BJ (cell line): ENCODE measurements around the gene RFPL4AL1. TPM values are rescaled to one million over a fixed set of nuclear protein-coding genes. Genes with fewer than 3 reads are reported as not detected.
"Not testable (repeated sequence)": the region's sequence is repeated elsewhere in the genome, so short reads cannot be mapped to it uniquely, and the experiment has no call there.

ENCODE experiments used
- CTCF ChIA-PET: fragments of 350-600 bp; formaldehyde crosslinking; extraction: SDS; loops from one replicate; lab custom pipeline; 2021; ENCODE audit warnings: antibody characterized with exemption, inconsistent platforms; lab: Yijun Ruan, JAX
- POLR2A ChIA-PET: fragments of 300-600 bp; sonication (Branson Sonifier 250); formaldehyde crosslinking; extraction: SDS; loops from one replicate; lab custom pipeline; 2021; ENCODE audit warnings: antibody characterized with exemption; lab: Charles Lee
- DNase-seq: peaks from one replicate; pipeline ENCODE4 v3.0.0-alpha.2; 2011; ENCODE audit warnings: low read depth
- H3K27me3 ChIP-seq: 2 replicates; pipeline ENCODE4 v1.6.0; 2011; ENCODE audit warnings: low read length; ENCODE audit not compliant: control insufficient read depth, insufficient read depth
- H3K36me3 ChIP-seq: 2 replicates; pipeline ENCODE4 v1.5.1; 2011; ENCODE audit warnings: low read length; ENCODE audit not compliant: control insufficient read depth, insufficient read depth
- H3K4me3 ChIP-seq: 2 replicates; pipeline ENCODE4 v1.5.1; 2011; ENCODE audit warnings: low read depth, mild to moderate bottlenecking, control low read depth, low read length
- polyA plus RNA-seq: library from polyadenylated mRNA; depleted of rRNA; stranded (reverse); fragments of >200 nt; gene quantifications from 2 replicates; pipeline ENCODE4 v1.2.3, GENCODE V29; 2011
- TF ChIP-seq, protein P1 (sequence below): IDR thresholded peaks from 2 replicates; pipeline ENCODE4 v1.5.1; 2011; ENCODE audit warnings: low read depth, mild to moderate bottlenecking, control low read depth, inconsistent platforms, low read length, moderate library complexity; ENCODE audit not compliant: insufficient read depth

RFPL4AL1 gene
- polyA plus RNA-seq, 1 experiment = not detected

DNA sequence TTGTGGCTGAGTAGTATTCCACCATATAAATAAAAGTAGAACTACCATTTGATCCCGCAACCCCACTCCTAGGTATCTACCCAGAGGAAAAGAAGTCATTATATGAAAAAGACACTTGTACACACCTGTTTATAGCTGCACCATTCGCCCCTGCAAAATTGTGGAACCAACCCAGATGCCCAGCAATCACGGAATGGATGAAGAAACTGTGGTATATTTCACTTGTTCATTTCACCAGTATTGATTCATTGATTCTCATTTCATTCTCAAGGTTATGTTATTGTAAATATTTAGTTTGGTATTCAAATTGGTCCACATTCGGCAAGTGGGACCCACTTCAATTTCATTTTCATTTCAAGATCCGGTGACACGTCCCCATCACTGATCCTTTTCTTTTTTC, 18.2 kb upstream of the RFPL4AL1 start:
- Histone ChIP-seq H3K27me3 (no peaks in the 10 kb centered on the region), H3K36me3 (no peaks in the 10 kb centered on the region), H3K4me3 (no peak overlapping the region)
- TF ChIP-seq, protein P1, sequence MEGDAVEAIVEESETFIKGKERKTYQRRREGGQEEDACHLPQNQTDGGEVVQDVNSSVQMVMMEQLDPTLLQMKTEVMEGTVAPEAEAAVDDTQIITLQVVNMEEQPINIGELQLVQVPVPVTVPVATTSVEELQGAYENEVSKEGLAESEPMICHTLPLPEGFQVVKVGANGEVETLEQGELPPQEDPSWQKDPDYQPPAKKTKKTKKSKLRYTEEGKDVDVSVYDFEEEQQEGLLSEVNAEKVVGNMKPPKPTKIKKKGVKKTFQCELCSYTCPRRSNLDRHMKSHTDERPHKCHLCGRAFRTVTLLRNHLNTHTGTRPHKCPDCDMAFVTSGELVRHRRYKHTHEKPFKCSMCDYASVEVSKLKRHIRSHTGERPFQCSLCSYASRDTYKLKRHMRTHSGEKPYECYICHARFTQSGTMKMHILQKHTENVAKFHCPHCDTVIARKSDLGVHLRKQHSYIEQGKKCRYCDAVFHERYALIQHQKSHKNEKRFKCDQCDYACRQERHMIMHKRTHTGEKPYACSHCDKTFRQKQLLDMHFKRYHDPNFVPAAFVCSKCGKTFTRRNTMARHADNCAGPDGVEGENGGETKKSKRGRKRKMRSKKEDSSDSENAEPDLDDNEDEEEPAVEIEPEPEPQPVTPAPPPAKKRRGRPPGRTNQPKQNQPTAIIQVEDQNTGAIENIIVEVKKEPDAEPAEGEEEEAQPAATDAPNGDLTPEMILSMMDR = no peak
- DNase-seq = no peak
- CTCF ChIA-PET = no interaction called here
- POLR2A ChIA-PET = no interaction called here

DNA sequence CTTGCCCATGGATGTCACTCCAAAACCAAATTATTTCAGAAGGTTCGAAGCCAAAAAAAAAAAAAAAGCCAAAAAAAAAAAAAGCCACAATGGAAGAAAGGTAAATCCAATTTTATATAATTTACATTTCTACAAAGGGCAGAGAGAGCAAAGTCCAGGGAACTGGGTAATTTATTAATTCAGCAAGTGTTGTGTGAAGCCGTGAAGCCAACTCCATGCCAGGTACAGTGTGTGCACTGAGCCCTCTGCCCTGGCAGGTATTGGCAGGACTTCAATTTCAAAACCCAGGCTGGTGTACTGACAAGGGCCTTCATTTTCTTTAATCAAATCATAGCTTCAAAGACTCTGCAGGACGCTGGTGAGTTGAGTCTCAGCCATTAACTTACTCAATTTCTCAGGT, 15.5 kb upstream of the RFPL4AL1 start:
- H3K27me3 ChIP-seq = no peaks in the 10 kb centered on the region
- ChIA-PET CTCF (no interaction called here), POLR2A (no interaction called here)
- no peaks in the 10 kb centered on the region for H3K36me3 ChIP-seq
- TF ChIP-seq, protein P1 = no peak
- no peak for DNase-seq
- H3K4me3 ChIP-seq = no peak overlapping the region

DNA sequence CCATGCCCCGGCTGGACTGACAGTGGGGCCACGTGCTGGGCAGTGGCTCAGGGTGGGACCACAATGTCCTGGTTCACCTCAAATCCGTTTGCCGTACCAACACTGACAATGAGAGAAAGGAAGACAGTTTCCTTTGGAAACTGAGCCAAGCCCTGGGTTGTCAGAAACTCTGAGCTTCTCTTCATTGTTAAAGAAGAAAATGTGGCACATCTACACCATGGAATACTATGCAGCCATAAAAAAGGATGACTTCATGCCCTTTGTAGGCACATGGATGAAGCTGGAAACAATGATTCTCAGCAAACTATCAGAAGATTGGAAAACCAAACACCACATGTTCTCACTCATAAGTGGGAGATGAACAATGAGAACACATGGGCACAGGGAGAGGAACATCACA, 12.1 kb upstream of the RFPL4AL1 start:
- H3K27me3 ChIP-seq, DNase-seq, H3K36me3 ChIP-seq, CTCF ChIA-PET, H3K4me3 ChIP-seq, POLR2A ChIA-PET: not testable (repeated sequence)

DNA sequence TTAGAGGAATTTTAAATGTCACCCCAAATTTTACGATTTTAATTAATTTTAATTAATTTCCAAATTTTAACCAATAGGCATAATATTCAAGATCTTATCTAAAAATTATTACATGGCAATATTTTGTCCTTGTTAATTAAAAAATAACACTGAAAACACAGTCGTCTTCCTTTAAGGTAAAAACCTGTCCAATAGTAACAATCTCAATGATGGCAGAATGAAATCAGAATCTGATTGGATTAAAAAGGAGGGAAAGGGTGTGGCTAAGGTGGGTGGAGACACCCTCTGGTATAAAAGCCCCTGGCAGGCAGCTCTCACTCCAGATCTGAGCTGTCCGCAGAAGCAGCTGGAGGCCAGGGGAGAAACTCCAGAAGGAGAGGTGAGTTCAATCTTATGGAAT, 10.1 kb upstream of the RFPL4AL1 start, which contains the start of gene RFPL4A:
TSS of gene RFPL4A (plus strand) at position 301 of the 400 bp plus-strand sequence. CDS start 2,704 bp downstream, outside the sequence.
- CTCF ChIA-PET, POLR2A ChIA-PET, H3K36me3 ChIP-seq, DNase-seq, H3K4me3 ChIP-seq, H3K27me3 ChIP-seq: not testable (repeated sequence)

DNA sequence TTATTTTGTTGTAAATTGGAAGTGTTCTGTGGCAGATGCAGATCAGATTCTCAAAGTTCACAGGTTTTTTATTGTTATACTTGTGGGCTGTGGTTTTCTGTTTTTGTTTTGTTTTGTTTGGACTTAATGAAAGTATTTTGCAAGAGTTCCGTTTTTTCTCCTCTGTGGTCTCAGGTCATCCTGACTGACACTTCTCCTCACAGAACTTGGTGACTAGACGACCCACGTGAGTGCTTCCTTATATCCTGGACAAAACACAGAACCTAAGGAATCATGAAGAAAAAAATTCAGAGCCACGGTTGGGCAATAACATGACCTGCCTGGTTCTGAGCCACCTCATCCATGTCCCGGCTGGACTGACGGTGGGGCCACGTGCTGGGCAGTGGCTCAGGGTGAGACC, 2.5 kb upstream of the RFPL4AL1 start:
- Histone ChIP-seq H3K4me3 (no peak overlapping the region), H3K36me3 (no peaks in the 10 kb centered on the region), H3K27me3 (no peaks in the 10 kb centered on the region)
- ChIA-PET CTCF (no interaction called here), POLR2A (no interaction called here)
- TF ChIP-seq, protein P1 = no peak
- no peak for DNase-seq

DNA sequence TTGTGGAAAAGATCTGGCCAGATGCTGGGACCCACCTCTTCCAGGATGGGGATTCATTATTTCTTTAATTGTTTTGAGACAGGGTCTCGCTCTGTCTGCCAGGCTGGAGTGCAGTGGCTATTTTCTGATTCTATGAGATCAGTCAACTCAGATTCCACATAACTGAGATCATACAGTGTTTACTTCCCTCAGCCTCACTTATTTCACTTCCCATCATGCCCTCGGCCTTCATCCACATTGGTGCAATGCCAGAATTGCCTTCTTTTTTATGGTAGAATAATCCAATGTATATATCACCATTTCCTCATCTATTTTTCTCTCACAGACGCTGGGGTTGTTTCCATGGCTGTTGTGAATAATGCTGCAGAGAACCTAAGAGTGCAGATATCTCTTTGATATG, 714 bp downstream of the RFPL4AL1 start:
- H3K4me3 ChIP-seq, CTCF ChIA-PET, DNase-seq, H3K27me3 ChIP-seq, H3K36me3 ChIP-seq, POLR2A ChIA-PET: not testable (repeated sequence)

DNA sequence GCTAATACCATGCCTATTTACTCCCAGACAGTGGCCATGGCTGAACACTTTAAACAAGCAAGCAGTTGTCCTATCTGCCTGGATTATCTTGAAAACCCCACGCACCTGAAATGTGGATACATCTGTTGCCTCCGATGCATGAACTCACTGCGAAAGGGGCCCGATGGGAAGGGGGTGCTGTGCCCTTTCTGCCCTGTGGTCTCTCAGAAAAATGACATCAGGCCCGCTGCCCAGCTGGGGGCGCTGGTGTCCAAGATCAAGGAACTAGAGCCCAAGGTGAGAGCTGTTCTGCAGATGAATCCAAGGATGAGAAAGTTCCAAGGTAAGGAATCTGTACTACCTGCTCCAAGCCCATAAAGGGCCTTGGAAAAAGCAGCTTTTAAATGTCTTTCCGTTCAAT, 8.6 kb downstream of the RFPL4AL1 start:
- DNase-seq = no peak

More for the DNA sequence above, 8.6 kb downstream of the RFPL4AL1 start:
- ChIA-PET POLR2A (no interaction called here), CTCF (no interaction called here)
- Histone ChIP-seq H3K36me3 (no peaks in the 10 kb centered on the region), H3K27me3 (no peaks in the 10 kb centered on the region), H3K4me3 (no peak overlapping the region)
- TF ChIP-seq, protein P1 = no peak
